ENCODE data around the gene RNF10.
"Not testable (repeated sequence)": the region's sequence is repeated elsewhere in the genome, so short reads cannot be mapped to it uniquely, and the experiment has no call there.

The RNF10 gene

GRCh38 chr12:120599672-120600552 is 65.8 kb downstream of the RNF10 start:
- Histone ChIP-seq H3K9ac (ENCODE audit: low read length) (no peak overlapping the region), H2AFZ (ENCODE audit: low read depth, low read length, severe bottlenecking) (no peak overlapping the region), H3K4me3 (ENCODE audit: insufficient read depth, low read length, poor library complexity, severe bottlenecking) (no peak overlapping the region), H3K36me3 (ENCODE audit: low read length) (no peaks in the 10 kb centered on the region), H3F3A (ENCODE audit: insufficient read depth) (no peaks in the 10 kb centered on the region), H3K9me2 (replicated peaks; ENCODE audit: insufficient read depth, low read length) (no peaks in the 10 kb centered on the region), H3K9me3 (ENCODE audit: insufficient read depth, low read length) (no peaks in the 10 kb centered on the region), H3K79me2 (ENCODE audit: insufficient read depth, low read length) (no peaks in the 10 kb centered on the region), H3K27me3 (ENCODE audit: low read length) (no peaks in the 10 kb centered on the region), H3K27ac (ENCODE audit: low read depth, low read length) (no peak overlapping the region), H3K4me2 (ENCODE audit: low read depth, low read length, poor library complexity, severe bottlenecking) (no peak overlapping the region), H4K20me1 (ENCODE audit: low read depth, low read length) (no peaks in the 10 kb centered on the region)
- no peak for TF ChIP-seq CTCF (IDR thresholded peaks at IDR 0.05; ENCODE audit: insufficient read depth, low read length, poor library complexity, severe bottlenecking)
- TF ChIP-seq EZH2phosphoT487 (conservative IDR thresholded peaks at IDR 0.05; ENCODE audit: low read length), result no peak

GRCh38 chr12:120602416-120602815 is 68.3 kb downstream of the RNF10 start:
- H3K36me3 ChIP-seq (ENCODE audit: low read length); H3K4me3 ChIP-seq (ENCODE audit: insufficient read depth, low read length, poor library complexity, severe bottlenecking); H2AFZ ChIP-seq (ENCODE audit: low read depth, low read length, severe bottlenecking); H3K79me2 ChIP-seq (ENCODE audit: insufficient read depth, low read length); H4K20me1 ChIP-seq (ENCODE audit: low read depth, low read length); H3K9ac ChIP-seq (ENCODE audit: low read length); H3F3A ChIP-seq (ENCODE audit: insufficient read depth); H3K27me3 ChIP-seq (ENCODE audit: low read length); H3K27ac ChIP-seq (ENCODE audit: low read depth, low read length); H3K4me2 ChIP-seq (ENCODE audit: low read depth, low read length, poor library complexity, severe bottlenecking); H3K9me3 ChIP-seq (ENCODE audit: insufficient read depth, low read length); H3K9me2 ChIP-seq (replicated peaks; ENCODE audit: insufficient read depth, low read length): not testable (repeated sequence)

GRCh38 chr12:120610560-120610959 is 76.4 kb downstream of the RNF10 start:
- no peak overlapping the region for H3K4me3 ChIP-seq (ENCODE audit: insufficient read depth, low read length, poor library complexity, severe bottlenecking)
- no peaks in the 10 kb centered on the region for H3K27me3 ChIP-seq (ENCODE audit: low read length)
- H2AFZ ChIP-seq (ENCODE audit: low read depth, low read length, severe bottlenecking), result no peak overlapping the region
- no peak overlapping the region for H3K27ac ChIP-seq (ENCODE audit: low read depth, low read length)
- no peaks in the 10 kb centered on the region for H3F3A ChIP-seq (ENCODE audit: insufficient read depth)
- H3K79me2 ChIP-seq (ENCODE audit: insufficient read depth, low read length), result no peaks in the 10 kb centered on the region
- no peaks in the 10 kb centered on the region for H3K36me3 ChIP-seq (ENCODE audit: low read length)
- H3K9me2 ChIP-seq (replicated peaks; ENCODE audit: insufficient read depth, low read length), result no peaks in the 10 kb centered on the region
- no peaks in the 10 kb centered on the region for H3K9me3 ChIP-seq (ENCODE audit: insufficient read depth, low read length)
- H4K20me1 ChIP-seq (ENCODE audit: low read depth, low read length), result no peaks in the 10 kb centered on the region
- H3K9ac ChIP-seq (ENCODE audit: low read length), result no peak overlapping the region
- TF ChIP-seq EZH2phosphoT487 (conservative IDR thresholded peaks at IDR 0.05; ENCODE audit: low read length), result no peak
- TF ChIP-seq CTCF (IDR thresholded peaks at IDR 0.05; ENCODE audit: insufficient read depth, low read length, poor library complexity, severe bottlenecking), result no peak
- no peak overlapping the region for H3K4me2 ChIP-seq (ENCODE audit: low read depth, low read length, poor library complexity, severe bottlenecking)

GRCh38 chr12:120611534-120611933 is 77.4 kb downstream of the RNF10 start:
- H3K27me3 ChIP-seq (ENCODE audit: low read length); H3K9ac ChIP-seq (ENCODE audit: low read length); H3K9me2 ChIP-seq (replicated peaks; ENCODE audit: insufficient read depth, low read length); H3K4me3 ChIP-seq (ENCODE audit: insufficient read depth, low read length, poor library complexity, severe bottlenecking); H3K4me2 ChIP-seq (ENCODE audit: low read depth, low read length, poor library complexity, severe bottlenecking); H3K9me3 ChIP-seq (ENCODE audit: insufficient read depth, low read length); H3F3A ChIP-seq (ENCODE audit: insufficient read depth); H3K79me2 ChIP-seq (ENCODE audit: insufficient read depth, low read length); H4K20me1 ChIP-seq (ENCODE audit: low read depth, low read length); H3K27ac ChIP-seq (ENCODE audit: low read depth, low read length); H2AFZ ChIP-seq (ENCODE audit: low read depth, low read length, severe bottlenecking); H3K36me3 ChIP-seq (ENCODE audit: low read length): not testable (repeated sequence)
